SKM-1 (cell line): Measurements from ENCODE around the gene PSMA2.

ENCODE experiments used
- DNase-seq: peaks from one replicate; lab custom pipeline; 2025; ENCODE audit not compliant: unreplicated experiment; lab: John Stamatoyannopoulos, UW

Gene PSMA2

GRCh38 chr7:42931834-42932651 is at the start of gene PSMA2, which contains the start of gene MRPL32:
PSMA2 (minus strand) TSS chr7:42932174; CDS start chr7:42932158, 16 bp downstream.
MRPL32 (plus strand) TSS chr7:42932376; CDS start chr7:42932387, 11 bp downstream.
- DNase-seq: peak; percentile 99

GRCh38 chr7:42981601-42982000 is 49.6 kb upstream of the PSMA2 start:
- peak; percentile 30 for DNase-seq

DNA sequence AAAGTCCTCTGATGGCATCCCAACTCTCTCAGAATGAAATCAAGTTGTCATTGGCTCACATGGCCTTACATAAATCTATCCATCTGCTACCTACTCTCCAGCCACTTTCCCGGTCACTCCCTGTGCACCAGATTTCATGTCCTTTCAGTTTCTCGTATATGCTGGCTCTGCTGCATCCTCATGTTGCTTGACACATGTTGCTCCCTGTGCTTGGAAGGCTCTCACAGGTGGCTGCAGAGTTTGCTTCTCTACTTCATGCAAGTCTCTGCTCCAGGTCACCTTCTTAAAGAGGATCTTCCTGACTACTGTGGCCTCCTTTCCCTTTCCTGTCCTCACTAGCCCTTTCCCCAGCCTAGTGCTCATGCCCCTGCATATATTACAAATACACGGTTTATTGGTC is 48.5 kb upstream of the PSMA2 start:
- DNase-seq: no peak

DNA sequence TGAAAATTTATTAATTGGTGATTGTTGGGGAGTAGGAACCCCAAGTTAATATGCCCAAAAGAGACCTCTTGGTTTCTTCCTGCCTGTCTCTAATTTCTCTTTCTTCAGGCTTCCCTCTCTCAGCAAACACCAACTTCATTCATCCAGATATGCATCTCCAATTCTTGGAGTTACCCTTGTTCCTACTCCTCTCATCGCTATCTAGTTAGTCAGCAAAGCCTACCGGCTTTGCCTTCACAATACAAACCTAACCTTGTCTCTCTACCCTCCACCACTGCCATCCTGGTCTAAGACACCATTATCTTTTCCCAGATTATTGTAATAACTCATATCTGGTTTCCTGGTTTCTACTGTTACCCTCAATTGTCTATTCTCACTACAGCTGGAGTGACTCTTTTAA is 48.1 kb upstream of the PSMA2 start:
- no peak for DNase-seq

- no peak for DNase-seq
These were observed 46.5 kb upstream of the PSMA2 start for GRCh38 chr7:42978496-42978895.

GRCh38 chr7:42976371-42976770 is 44.4 kb upstream of the PSMA2 start:
- DNase-seq: no peak

GRCh38 chr7:42972699-42973500 is 40.9 kb upstream of the PSMA2 start:
- no peak for DNase-seq

- DNase-seq: no peak
These were observed 35.4 kb upstream of the PSMA2 start for GRCh38 chr7:42967391-42967790.

- no peak for DNase-seq
These were observed 33.2 kb upstream of the PSMA2 start for GRCh38 chr7:42964849-42965805.

DNA sequence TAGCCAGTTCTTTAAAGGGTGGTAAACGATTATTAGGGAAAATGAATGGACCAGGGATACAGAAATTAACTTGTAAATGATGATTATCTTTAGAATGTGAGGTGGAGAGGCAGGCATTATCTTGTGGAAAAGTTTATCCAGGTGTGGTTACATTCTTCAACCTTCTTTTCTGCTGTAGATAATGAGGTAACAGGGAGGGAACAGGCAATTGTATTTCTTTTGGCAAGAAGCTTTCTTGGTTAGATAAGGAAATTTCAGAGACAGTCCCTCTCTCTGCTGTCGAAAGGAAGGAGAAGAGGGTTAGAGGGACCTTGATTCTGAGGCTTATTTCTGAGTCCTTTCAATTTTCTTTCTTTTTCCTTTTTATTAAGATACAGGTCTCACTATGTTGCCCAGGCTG is 32.3 kb upstream of the PSMA2 start:
- no peak for DNase-seq

- DNase-seq: no peak
These were observed 29.2 kb upstream of the PSMA2 start for GRCh38 chr7:42961170-42961569.

DNA sequence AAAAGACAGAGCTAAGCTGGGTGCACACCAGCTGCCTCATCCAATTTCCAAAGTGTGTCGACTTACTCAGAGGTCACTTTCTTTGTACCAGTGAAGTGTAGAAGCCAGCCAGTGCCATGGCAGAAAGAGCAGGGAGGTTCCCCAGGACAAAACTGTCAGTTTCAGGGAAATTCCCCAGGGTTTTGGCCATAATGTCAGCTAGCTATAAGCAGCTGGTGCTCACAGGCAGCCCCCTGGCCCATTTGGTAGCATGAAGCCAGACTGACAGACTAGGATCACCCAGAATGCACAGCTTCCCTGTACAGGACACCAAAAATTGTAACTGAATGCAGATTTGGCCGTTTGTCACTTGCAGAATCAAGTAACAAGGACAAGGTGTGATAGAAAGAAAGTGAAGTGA is 28.8 kb upstream of the PSMA2 start:
- no peak for DNase-seq

DNA sequence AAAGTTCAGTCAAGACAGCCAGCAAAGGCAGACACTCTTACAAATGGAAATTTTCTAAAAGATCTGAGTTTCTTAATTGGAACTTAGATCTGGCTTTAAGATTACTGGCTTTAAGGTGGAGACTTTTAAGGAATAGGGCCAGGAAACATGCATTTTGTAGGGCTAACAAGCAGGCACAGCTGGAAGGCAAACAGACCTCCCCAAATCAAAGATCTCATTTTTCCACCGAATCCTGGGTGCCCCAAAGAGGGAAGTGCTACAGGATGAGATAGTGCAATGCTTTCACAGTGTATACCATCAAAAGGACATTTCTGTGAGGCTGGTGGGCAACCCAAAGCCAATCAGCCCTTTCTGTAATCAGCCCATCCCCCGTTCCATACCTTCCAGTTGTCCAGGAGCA is 27.6 kb upstream of the PSMA2 start:
- no peak for DNase-seq

GRCh38 chr7:42956062-42956461 is 24.1 kb upstream of the PSMA2 start:
- DNase-seq: no peak

GRCh38 chr7:42953994-42954393 is 22.0 kb upstream of the PSMA2 start:
- DNase-seq: no peak

GRCh38 chr7:42952328-42952727 is 20.4 kb upstream of the PSMA2 start:
- no peak for DNase-seq

DNA sequence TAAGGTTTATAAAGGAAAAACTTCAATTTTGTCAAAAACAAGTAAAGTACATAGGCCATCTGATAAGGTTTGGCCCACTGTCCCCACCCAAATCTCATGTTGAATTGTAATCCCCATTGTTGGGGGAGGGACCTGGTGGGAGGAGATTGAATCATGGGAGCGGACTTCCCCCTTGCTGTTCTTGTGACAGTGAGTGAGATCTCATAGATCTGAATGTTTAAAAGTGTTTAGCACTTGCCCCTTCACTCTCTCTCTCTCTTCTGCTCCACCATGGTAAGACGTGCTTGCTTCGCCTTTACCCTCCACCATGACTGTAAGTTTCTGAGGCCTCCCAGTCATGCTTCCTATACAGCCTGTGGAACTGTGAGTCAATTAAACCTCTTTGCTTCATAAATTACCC is 18.4 kb upstream of the PSMA2 start:
- DNase-seq: no peak

DNA sequence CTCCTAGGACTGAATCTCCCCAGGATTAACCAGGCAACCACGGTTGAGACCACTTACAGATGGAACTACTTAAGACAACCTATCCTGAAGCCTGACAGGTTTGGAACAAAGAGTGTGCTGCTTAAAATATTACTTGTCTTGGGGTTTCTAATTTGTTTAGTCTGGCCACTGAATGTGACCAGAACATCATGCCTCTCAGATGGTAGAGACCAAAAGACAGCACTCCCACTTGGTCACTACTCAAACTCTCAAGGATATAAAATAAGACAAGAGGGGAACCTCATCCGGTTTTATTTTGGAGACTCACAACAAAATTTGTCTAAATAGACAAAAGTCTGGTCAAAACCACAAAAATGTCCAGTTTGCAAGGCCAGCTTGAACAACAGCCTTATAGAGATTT is 15.5 kb upstream of the PSMA2 start:
- DNase-seq: no peak

DNA sequence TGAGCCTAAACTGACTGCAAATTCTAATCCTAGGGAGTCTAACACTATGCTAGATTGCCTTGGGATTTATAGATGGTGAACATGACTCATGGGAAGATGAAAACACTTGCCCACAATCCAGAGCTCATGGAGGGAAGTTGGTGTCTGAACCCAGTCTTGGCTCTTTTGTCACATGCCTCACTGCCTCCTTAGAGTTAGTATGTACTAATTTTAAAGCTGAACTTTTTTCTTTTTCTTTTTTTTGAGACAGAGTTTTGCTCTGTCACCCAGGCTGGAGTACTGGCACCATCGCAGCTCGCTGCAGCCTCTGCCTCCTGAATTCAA is 14.6 kb upstream of the PSMA2 start:
- DNase-seq: no peak

- DNase-seq: no peak
These were observed 14.1 kb upstream of the PSMA2 start for GRCh38 chr7:42945821-42946626.
